DMS79 (cell line): Measurements from ENCODE around the gene KMT5B.

ENCODE experiments used
- DNase-seq: peaks from one replicate; lab custom pipeline; 2025; lab: John Stamatoyannopoulos, UW

Gene KMT5B

DNA sequence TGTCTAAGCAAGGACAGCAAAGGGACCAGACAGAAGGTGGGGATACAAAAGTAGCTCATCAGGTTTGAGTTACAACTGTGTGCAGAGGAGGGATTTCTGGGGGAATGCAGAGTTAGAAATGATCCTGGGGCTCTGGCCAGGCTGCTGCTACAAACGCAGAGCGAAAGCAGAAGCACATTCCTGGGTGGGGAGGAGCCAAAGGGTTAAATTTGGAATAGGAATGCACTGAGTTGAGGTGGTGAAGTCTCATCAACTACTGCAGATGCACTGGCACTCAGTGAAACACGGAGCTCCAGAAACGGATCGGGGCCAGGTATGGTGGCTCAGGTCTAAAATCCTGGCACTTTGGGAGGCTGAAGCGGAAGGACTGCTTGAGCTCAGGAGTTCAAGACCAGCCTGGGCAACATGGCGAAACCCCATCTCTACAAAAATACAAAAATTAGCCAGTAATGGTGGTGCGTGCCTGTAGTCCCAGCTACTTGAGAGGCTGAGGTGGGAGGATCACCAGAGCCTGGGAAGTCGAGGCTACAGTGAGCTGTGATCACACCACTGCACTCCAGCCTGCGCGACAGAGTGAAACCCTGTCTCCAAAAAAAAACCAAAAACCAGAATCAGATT lies 95.1 kb downstream of the KMT5B start:
- no peak for DNase-seq

- no peak for DNase-seq
Observed at GRCh38 chr11:68116974-68117373, 96.1 kb downstream of the KMT5B start.

DNA sequence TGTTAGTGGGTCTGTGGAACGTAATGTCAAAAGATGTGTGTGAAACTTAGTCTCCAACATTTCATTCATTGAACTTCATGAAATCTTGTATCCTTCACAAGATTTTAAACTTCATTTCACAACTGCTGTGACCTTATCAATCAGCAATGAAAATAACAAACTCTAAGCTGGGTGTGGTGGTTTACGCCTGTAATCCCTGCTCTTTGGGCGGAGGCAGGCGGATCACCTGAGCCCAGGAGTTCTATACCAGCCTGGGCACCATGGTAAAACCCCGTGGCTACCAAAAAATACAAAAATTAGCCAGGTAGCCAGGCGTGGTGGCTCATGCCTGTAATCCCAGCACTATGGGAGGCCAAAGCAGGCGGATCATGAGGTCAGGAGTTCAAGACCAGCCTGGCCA lies 97.0 kb downstream of the KMT5B start:
- DNase-seq, result no peak

- DNase-seq, result no peak
Observed at GRCh38 chr11:68115285-68115684, 97.8 kb downstream of the KMT5B start.

GRCh38 chr11:68113986-68114385 lies 99.1 kb downstream of the KMT5B start:
- no peak for DNase-seq

DNA sequence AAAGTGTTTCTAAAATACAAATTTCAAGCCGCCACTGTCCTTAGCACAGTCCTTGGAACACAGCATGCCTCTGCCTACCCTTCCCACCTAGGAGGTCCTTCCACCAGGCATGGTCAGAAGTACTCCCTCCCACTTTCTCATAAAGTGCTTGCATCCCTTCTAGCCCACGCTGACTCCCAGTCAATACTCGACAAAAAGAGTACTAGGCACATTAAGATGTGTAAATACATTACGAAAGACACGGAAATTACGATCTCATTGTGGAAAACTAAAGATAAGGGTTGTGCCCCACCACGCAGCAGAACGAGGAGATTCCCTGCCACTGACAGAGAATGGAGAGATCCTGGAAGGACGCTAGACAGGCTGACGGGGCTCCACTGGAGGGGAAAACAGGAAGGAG lies 105.4 kb downstream of the KMT5B start:
- no peak for DNase-seq

DNA sequence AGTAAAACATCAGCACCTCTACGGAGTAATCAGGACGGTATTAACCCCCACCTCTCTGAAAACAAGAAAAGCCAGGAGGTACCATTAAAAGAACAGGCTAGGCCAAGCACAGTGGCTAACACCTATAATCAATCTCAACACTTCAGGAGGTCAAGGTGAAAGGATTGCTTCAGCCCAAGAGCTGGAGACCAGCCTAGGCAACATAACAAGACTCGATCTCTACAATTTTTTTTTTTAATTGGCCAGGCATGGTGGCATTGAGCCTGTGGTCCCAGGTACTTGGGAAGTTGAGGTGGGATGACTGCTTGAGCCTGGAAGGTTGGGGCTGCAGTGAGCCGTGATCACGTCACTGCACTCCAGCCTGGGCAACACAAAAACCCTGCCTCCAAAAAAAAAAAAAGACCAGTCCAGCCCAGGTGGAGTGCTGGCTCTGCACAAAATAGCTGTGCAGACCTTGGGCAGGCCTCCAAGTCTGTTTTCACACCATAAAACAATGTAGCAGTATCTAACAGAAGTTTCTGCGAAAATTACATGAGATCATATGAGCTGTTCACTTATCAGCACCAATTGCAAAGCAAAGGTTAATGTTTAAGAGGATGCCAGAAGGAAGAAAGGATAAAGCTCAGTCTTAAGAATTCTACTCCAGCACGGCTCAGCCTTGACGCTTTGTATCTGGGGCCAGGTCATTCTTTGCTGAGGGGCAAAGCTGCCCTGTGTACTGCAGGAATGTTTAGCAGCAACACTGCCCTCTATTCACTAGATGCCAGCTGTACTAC lies 106.7 kb downstream of the KMT5B start:
- peak; percentile 71 for DNase-seq
